ENCODE results near the gene NOX4.

DNA sequence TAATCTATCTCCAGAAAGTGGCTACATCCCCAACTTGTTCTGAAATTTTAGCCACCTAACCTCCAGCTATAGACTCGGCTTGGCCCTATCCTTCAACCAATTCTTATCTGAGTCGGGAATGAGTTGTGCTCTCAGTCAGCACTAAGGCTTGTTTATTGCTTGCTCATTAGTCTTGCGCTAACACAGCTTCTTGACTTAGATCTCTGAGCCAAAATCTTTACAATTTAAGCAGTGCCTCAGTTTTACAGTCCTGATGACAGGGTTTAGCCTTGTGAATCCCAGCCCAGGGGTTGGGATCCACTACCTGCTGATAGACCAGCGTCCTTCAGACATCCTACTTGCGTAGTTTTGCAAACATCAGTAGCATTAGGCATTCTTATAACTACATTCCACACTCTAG lies 144.6 kb downstream of the NOX4 start:
- TF ChIP-seq CTCF (IDR thresholded peaks at IDR 0.05) (no peak), POLR2A (IDR thresholded peaks at IDR 0.05) (no peak), EP300 (IDR thresholded peaks at IDR 0.05) (no peak), POLR2AphosphoS5 (IDR thresholded peaks at IDR 0.05) (no peak)
